HG02885 (cell line): ENCODE data around the gene XRRA1.
A peak's percentile ranks its signal among the peaks of the same experiment; 100 is the strongest.
"Not testable (repeated sequence)": the region's sequence is repeated elsewhere in the genome, so short reads cannot be mapped to it uniquely, and the experiment has no call there.

ENCODE experiments used
- ATAC-seq: cut with Tn5 transposase; IDR thresholded peaks from one replicate; pipeline ENCODE4 v1.9.1; 2021; ENCODE audit warnings: mild to moderate bottlenecking; ENCODE audit not compliant: unreplicated experiment, poor library complexity

XRRA1 gene, protein sequence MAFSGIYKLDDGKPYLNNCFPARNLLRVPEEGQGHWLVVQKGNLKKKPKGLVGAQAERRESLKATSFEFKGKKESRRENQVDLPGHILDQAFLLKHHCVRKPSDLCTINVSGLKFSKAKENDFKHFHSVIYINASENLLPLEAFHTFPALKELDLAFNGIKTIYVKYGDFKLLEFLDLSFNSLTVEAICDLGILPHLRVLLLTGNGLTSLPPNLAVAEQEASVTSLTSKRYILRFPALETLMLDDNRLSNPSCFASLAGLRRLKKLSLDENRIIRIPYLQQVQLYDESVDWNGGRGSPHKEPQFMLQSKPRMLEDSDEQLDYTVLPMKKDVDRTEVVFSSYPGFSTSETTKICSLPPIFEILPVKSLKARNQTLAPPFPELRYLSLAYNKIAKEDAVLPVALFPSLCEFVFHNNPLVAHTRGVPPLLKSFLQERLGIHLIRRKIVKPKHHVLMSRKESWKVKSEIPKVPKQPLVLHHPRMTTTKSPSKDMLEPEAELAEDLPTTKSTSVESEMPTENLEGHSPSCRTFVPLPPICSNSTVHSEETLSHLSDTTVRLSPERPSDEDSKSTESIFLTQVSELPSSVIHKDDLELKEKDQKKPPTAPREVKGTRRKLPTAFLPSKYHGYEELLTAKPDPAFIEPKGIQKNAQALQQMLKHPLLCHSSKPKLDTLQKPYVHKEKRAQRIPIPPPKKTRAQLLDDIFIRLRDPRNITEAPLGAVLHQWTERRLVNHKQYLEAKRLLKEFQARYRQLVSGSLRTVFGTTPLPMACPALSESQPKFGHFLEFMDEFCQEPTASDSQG

DNA sequence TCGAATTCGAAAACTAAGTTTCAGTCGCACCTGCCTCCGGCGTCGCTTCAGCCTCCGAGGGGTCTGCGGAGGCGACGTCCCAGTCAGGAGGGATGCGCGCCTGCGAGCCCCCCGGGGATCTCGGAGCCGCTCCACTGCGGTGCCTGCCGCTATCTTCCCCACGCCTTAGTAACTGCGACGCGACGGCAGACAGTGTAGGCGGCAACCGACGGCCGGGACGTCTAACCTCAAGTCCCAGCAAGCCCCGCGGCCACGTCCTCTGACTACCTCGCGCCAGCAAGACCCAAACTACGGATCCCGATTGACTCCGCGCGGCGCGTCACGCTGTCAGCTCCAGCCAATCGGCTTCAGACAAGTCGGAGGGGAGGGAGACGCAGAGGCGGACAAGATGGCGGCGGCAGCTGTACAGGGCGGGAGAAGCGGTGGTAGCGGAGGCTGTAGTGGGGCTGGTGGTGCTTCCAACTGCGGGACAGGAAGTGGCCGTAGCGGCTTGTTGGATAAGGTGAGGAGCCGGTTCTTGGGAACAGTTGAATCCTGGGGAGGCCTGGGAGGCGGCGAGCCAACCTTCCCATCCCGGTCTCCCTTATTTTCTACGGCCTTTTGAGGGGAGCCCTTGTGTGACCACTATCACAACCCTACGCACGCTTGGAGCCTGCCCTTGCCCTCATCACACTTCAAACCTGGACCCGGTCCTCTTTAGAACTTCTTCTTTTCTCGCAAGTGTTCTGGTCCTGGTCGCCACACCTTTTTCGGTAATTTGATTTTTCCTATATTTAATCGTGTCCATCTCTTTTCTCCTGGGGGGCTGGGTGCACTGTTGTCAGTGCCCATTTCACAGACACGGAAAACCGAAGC, at the start of gene XRRA1, which contains the start of gene SPCS2:
TSS of gene XRRA1 (minus strand) at position 194 of the 855 bp plus-strand sequence. CDS start 8,213 bp downstream, outside the sequence.
TSS of gene SPCS2 (plus strand) at position 369 of the 855 bp plus-strand sequence. CDS start at position 389, 20 bp downstream.
- ATAC-seq: peak; percentile 93

DNA sequence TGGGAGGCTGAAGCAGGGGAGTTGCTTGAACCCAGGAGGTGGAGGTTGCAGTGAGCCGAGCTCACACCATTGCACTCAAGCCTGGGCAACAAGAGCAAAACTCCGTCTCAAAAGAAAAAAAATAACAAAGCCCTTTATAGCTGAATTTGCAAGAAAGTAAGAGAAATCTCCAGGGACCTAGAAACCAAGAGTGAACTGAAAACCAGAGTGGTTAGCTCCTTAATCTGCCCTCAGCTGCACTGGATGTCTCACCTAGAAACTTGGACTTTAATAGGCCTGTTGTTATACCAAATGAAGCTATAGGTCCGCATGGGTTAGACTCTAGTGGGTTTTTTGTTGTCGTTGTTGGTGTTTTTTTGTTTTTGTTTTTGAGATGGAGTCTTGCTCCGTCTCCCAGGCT, 44.0 kb upstream of the XRRA1 start:
- peak; percentile 49 for ATAC-seq

DNA sequence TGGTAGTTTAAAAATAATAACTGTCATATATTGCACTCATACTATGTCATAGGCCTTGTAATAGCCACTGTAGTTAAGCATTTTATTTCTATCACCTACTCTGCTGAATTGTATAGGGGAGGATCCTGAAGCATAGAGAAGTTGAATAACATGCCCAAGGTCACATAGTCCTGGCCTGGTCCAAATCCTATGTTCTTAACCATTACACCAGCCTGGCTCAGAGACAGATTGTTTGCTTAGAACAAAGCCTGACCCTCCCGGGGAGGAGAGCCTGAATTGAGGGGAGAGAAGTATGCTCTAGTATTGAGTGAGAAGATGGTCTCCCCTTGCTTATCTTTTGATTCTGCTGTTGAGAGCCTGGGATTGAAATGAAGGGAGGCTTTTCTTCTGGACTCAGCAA, 42.0 kb upstream of the XRRA1 start:
- ATAC-seq: no peak

DNA sequence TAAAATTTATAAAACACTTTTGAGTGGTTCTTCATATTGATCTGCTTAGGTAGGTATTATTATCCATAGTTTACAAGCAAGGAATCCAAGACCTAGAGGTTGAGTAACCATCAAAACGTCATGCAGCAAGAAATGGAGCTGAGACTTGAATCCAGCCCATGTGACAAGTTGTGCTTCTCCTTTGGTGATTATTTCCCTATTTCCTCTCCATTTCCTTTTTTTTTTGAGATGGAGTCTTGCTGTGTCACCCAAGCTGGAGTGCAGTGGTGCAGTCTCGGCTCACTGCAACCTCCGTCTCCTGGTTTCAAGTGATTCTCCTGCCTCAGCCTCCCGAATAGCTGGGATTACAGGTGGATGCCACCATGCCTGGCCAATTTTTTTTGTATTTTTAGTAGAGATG, 41.3 kb upstream of the XRRA1 start:
- not testable (repeated sequence) for ATAC-seq

DNA sequence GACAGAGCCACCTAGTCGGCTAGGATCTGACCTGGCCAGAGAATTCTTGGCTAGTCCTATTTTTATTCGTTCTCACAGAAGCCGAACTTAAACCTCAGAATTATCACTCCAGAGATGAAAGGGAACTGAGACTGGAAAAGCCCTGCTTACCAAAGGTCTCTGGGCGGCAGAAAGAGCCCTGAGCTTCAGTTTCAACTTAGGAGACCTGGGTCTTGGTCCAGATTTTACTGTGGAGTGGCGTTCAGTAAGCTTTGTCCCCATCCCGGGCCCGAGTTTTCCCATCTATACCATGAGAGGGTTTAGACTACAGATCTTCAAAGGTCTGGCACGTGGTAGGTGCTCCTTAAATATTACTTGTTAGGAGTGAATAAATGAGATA, 40.4 kb upstream of the XRRA1 start:
- no peak for ATAC-seq

DNA sequence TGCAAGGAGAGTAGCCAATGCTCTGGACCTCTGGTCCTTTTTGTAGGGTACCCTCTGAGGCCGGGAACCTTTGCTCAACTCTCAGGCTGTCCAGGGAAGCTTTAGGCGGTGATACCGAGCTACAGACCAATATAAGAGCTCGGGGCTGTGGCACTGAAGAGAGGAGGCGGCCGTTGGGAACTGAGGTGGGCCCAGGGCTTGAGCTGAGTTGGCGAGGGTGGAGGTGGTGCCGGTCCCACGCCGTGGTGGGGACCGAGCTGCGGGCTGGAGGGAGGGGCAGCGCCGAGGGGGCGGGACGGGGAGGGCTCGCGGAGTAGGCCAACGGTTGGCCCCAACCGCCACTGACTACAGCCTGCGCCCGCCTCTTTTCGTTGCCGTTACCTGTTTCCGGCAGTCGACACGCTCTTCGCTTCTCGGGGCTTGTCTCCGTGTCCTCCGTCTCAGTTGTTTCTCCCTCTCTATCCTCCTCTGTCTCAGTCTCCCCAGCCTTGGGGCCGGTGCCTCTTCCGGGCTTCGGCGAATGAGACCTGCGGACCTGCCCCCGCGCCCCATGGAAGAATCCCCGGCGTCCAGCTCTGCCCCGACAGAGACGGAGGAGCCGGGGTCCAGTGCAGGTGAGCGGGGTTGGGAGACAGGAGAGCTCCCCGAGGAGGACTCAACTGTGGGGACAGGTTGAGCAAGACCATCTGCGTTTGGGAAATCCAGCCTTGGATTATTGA, 39.8 kb upstream of the XRRA1 start, which contains the start of gene NEU3:
TSS of gene NEU3 (plus strand) at position 393 of the 719 bp plus-strand sequence. CDS start at position 521, 128 bp downstream.
- peak; percentile 86 for ATAC-seq

DNA sequence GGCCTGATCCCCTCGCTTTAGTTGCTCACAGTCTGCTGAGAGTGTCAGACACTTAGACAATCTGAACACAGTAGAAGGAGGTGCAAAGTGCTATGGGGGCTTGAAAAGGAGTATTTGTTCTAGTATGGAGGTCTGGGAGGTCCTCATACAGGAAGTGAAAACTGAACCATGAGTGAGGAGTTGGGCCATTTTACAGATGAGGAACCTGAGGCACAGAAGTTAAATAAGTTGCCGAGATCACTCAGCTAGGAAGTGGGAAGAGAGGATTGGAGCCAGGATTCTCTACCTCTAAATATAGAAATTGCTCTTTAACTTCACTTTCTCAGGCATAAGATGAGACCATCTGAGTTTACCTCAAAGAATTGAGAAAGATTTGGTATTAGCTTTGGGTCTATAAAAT, 35.8 kb upstream of the XRRA1 start:
- ATAC-seq: no peak

DNA sequence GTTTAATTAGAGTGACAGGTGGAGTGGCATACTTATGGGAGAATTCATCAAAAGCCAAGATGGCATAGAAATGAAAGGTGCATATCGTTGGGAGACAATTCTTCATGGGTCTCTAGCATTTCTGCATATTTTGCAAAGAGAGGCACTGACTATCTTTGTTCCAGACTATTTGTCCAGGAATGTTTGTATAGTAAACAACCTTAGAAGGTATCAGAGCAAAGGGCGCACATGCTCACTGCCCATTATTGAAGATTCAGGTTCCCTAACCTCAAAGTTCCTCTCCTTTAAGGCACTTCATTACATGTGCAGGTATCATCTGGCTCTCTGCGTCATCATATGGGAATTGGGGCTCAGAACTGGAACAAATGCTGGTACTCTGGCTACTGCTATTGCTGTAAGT, 35.2 kb upstream of the XRRA1 start:
- ATAC-seq: no peak

DNA sequence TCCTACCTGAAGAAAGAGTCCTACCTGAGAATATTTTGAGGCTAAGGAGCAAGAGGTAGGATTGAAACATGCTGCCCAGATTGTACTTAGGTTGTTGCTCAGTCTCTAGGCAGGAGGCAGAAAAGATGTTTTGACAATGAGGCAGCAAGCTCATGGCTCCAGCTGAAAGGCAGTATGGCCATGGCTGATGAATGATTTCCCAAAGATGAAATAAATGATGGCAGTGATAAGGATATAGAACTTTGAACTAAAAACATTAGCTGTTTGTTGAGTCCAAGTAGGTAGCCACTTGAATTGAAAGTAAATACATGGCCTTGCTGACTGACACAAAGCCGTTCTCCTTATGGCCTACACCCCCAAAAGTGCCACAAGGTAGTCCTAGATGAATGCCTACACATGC, 33.0 kb upstream of the XRRA1 start:
- ATAC-seq: no peak

DNA sequence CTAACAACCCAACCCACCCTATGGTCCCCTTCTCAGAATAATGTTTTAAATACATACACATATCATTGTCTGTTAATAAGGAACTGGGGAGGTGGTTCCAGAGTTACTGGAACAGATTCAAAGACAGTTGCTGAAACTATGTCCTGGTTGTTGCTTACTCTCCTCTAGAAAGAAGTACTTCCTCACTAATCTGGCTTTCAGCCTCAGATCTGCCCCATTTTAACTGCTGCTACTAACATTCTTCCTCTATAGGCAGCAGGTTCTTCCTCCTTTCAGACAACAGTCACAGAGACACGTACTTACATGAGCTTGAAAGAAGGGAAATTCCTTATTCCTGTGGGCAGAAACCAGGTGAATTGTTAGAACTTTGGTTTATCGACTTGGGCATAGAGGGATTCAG, 31.7 kb upstream of the XRRA1 start:
- no peak for ATAC-seq

DNA sequence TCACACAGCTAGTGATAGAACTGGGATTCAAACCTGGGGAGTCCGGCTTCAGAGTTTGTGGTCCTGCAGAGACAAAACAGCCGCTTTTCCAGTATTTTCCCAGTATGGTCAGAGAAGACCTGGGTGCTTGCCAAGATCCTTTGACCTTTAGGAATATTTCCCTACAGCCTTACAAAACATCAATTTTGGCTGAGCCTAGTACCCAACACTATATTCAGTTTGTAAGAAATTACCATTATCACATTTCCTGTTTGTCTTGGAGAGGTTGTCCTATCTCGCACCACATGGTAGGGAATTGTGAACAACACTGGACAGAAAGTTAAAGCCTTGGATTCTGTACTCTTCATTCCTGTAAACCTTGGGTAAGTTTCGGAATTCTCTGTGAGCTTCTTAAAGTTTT, 29.1 kb upstream of the XRRA1 start:
- ATAC-seq: no peak

DNA sequence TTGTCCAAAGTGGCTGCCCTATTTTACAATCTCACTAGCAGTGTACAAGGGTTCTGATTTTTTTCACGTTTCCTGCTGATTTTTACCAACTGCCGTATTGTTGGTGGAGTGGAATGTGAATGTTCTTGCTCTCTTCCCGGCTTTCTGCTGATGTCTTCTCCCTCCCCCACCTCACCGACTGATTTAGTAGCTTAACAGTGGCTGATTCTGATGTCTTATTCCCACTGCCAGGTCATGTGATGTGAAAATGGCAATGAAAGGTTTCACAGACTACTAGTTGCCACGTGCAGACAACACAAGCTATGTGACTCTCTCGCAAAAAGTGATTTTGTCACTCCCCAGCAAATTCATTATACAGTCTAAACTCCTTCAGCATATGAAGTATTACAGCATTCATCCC, 22.5 kb upstream of the XRRA1 start:
- ATAC-seq: no peak

DNA sequence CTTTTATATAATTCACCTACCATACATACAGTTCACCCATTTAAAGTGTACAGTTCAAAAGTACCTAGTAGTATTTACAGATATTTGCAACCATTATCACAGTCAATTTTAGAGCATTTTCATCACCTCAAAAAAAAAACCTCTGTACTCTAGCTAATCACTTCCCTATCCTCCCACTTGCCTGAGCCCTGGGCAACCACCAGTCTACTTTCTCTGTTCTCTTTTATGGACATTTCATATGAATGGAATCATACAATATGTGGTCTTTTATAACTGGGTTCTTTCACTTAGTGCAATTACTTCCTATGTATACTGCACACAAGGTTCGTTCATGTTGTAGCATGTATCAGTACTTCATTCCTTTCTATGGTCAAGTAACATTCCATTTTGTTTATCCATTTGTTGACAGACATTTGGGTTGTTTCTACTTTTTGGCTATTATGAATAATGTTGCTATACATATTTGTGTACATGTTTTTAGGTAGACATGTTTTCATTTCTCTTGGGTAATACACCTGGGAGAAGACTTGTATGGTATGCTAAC, 22.0 kb upstream of the XRRA1 start:
- ATAC-seq: no peak

DNA sequence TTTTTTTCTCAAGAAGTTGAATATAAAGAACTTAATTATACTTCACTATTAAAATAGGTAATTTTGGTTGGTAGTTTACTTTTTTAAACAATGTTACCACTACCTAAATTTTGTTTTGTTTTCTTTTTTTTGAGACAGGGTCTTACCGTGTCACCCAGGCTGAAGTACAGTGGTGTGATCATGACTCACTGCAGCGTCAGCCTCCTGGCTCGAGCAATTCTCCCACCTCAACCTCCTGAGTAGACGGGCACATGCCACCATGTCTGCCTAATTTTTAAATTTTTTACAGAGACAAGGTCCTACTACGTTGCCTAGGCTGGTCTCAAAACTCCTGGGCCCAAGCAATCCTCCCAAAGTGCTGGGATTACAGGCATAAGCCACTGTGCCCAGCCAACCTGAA, 17.8 kb upstream of the XRRA1 start:
- ATAC-seq: no peak

DNA sequence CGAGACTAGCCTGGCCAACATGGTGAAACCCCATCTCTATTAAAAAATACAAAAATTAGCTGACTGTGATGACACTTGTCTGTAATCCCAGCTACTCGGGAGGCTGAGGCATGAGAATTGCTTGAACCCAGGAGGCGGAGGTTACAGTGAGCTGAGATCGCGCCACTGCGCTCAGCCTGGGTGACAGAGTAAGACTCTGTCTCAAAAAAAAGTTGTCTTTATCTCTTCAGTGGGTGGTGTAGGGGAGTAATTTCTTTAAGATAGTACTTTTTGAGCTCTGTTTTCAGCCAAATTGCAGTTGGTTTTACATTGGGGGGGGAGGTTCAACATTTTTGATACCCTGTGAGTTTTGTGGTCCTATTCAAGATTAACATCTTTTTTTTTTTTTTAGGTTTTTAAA, 11.2 kb upstream of the XRRA1 start:
- ATAC-seq: not testable (repeated sequence)

DNA sequence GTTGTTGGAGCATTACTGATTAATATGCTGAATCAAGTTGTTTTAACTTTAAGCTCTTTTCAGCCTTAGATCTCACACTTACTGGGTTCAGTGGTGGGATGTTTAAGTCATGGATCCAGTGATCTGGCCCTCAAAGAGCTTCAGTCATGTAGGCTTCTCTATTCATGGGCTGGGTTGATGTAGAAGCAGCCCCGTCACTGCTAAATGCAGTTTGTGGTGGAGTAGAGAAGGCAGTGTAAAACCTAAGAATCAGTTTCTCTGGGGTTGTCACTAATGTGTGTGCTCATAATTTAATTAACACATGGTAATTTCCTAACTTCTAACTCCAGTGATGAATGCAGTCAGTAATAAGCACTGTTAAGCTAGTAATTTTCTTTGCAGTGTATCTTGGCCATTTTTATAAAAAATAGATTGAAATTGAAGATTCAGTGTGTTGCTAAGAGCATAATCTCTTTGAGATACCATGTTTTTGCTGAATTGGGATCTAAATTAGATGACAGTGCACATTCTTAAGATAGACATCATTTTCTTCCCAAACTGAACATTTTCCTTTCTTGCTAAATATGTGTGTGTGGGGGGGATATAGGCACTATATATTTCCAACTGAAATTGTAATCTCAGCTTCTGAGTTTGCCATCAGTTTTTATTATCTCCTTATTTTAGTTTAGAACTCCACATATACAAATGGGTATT, 9.2 kb upstream of the XRRA1 start:
- no peak for ATAC-seq

DNA sequence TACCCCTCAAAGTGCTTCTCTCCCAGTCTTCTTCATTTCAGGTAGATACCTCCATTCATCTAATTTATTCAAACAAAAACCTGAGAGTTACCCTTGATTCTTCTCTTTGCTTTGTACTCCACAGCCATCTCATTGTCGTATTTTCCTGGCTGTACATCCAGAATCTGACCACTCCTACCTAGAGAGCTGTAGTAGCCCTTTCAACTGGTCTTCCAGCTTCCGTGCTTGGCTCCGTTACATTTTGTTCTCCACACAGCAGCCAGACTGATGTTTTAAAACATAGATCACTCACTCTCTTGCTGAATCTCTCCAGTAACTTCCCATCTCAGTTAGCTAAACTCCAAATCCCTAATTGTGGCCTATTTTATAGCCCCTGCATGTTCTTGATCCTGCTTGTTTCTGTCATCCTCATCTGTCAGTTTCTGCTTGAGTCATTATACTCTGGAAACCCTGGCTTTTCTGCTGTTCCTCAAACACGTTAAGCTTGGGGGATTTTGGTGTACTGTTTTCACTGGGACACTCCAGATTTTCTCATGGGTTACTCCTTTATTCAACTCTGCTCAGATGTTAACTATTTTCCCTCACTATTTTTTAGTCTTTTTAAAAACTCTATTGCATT, 7.6 kb upstream of the XRRA1 start:
- ATAC-seq: no peak

DNA sequence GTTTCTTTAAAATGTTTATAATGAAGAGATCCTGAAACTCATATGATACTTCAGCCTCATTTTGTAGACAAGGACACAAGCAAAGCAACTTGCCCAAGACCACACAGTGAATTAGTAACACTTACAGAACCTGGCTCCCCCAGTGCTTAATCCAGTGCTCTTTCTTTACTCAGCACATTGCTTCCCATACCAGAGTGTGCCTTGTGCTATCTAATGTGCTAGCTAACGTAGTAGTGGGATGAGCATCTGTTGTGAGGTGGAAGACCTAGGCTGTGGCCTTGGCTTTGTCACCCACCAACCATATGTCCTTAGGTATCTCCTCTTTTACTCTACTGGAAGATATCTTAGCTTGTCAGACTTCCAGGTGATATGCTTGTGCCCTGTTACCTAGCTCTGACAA, 5.3 kb upstream of the XRRA1 start:
- no peak for ATAC-seq

DNA sequence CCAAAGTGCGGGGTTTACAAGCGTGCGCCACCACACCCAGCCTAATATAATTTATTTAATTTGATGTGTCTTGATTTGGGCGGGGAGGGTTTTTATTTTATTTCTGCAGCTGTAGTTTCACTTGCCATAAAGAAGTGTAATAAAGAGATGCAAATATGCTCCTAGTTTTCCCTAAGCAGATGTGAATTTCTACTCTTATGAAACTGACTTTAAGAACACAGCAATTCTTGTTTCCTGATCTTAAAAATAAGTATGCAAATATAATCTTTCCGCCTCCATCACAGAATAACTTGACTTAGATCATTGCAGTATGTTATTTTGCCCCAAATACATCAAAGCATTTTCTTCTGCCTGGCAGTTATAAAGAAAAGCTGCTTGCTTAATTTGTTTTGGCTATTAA, 4.6 kb upstream of the XRRA1 start:
- no peak for ATAC-seq
